Activated CD8-positive, alpha-beta memory T cell treated with anti-CD3 and anti-CD28 coated beads for 24 hours (primary cell): Measurements from ENCODE around the gene CIB4.

ENCODE experiments used
- DNase-seq: peaks from one replicate; pipeline ENCODE4 v3.0.0-alpha.2; 2020

The CIB4 gene

GRCh38 chr2:26605195-26605998, 35.8 kb downstream of the CIB4 start:
- peak; percentile 64 for DNase-seq

- DNase-seq: no peak
These were observed 38.6 kb downstream of the CIB4 start for GRCh38 chr2:26602575-26602974.

- DNase-seq: no peak
These were observed 41.8 kb downstream of the CIB4 start for GRCh38 chr2:26599387-26599786.

- DNase-seq: no peak
These were observed 42.2 kb downstream of the CIB4 start for GRCh38 chr2:26598996-26599373.

GRCh38 chr2:26598336-26598995, 42.7 kb downstream of the CIB4 start:
- DNase-seq: peak; percentile 40

- no peak for DNase-seq
These were observed 44.0 kb downstream of the CIB4 start for GRCh38 chr2:26597197-26597596.

GRCh38 chr2:26595146-26595545, 46.0 kb downstream of the CIB4 start:
- DNase-seq: no peak

- DNase-seq: peak; percentile 48
These were observed 49.3 kb downstream of the CIB4 start for GRCh38 chr2:26591619-26592505.

GRCh38 chr2:26590980-26591618, 50.1 kb downstream of the CIB4 start:
- DNase-seq: peak; percentile 28

GRCh38 chr2:26590508-26590907, 50.7 kb downstream of the CIB4 start:
- no peak for DNase-seq

GRCh38 chr2:26588576-26588975, 52.6 kb downstream of the CIB4 start:
- DNase-seq: peak; percentile 40

GRCh38 chr2:26587994-26588393, 53.2 kb downstream of the CIB4 start:
- peak; percentile 35 for DNase-seq

GRCh38 chr2:26585966-26586365, 55.2 kb downstream of the CIB4 start:
- peak; percentile 45 for DNase-seq

GRCh38 chr2:26585100-26585499, 56.1 kb downstream of the CIB4 start:
- peak; percentile 40 for DNase-seq

GRCh38 chr2:26584656-26585055, 56.5 kb downstream of the CIB4 start:
- DNase-seq: peak; percentile 32

- no peak for DNase-seq
These were observed 57.0 kb downstream of the CIB4 start for GRCh38 chr2:26584191-26584590.

GRCh38 chr2:26583381-26583911, 57.7 kb downstream of the CIB4 start:
- peak; percentile 49 for DNase-seq

- DNase-seq: no peak
These were observed 58.3 kb downstream of the CIB4 start for GRCh38 chr2:26582890-26583289.

GRCh38 chr2:26581991-26582842, 58.9 kb downstream of the CIB4 start:
- peak; percentile 15 for DNase-seq

- DNase-seq: no peak
These were observed 59.7 kb downstream of the CIB4 start for GRCh38 chr2:26581266-26581990.

- no peak for DNase-seq
These were observed 60.4 kb downstream of the CIB4 start for GRCh38 chr2:26580751-26581150.
